Mesenchymal stem cell (in vitro differentiated cells and primary cell): ENCODE data around the gene DYSF.

Experiments
- DNase-seq: peaks from one replicate; pipeline ENCODE4 v3.0.0-alpha.2; 2013
- H2AFZ ChIP-seq: one replicate; pipeline ENCODE4 v1.6.1; 2013; ENCODE audit warnings: low read depth, mild to moderate bottlenecking, control low read depth, inconsistent platforms, low read length, moderate library complexity
- H2AK5ac ChIP-seq: 2 replicates; pipeline ENCODE4 v1.6.1; 2013; ENCODE audit warnings: low read length, moderate library complexity, mild to moderate bottlenecking, inconsistent platforms; ENCODE audit not compliant: severe bottlenecking
- H2BK120ac ChIP-seq: one replicate; pipeline ENCODE4 v1.6.1; 2013; ENCODE audit warnings: low read depth, mild to moderate bottlenecking, inconsistent platforms, low read length, moderate library complexity
- H2BK12ac ChIP-seq, 2 experiments: one replicate each; pipeline ENCODE4 v1.6.1; 2013; ENCODE audit warnings: inconsistent platforms in 2 of 2, low read length in 2 of 2, mild to moderate bottlenecking in 2 of 2, moderate library complexity in 2 of 2, control low read depth in 1 of 2
- H2BK15ac ChIP-seq: one replicate; pipeline ENCODE4 v1.6.1; 2013; ENCODE audit warnings: mild to moderate bottlenecking, low read depth, inconsistent platforms; ENCODE audit not compliant: poor library complexity, severe bottlenecking
- H2BK5ac ChIP-seq: 2 replicates; pipeline ENCODE4 v1.6.1; 2013; ENCODE audit warnings: low read depth, mild to moderate bottlenecking, low read length, control low read depth, inconsistent platforms; ENCODE audit not compliant: poor library complexity, severe bottlenecking
- H3K14ac ChIP-seq, 2 experiments: one replicate each; pipeline ENCODE4 v1.6.1; 2013; ENCODE audit warnings: inconsistent platforms in 2 of 2, low read length in 2 of 2, control low read depth in 1 of 2, mild to moderate bottlenecking in 1 of 2, moderate library complexity in 1 of 2
- H3K18ac ChIP-seq, 2 experiments: one replicate each; pipeline ENCODE4 v1.6.1; 2013; ENCODE audit warnings: inconsistent platforms in 2 of 2, low read length in 2 of 2, control low read depth in 1 of 2, low read depth in 1 of 2, mild to moderate bottlenecking in 1 of 2
- H3K23ac ChIP-seq, 2 experiments: one replicate each; pipeline ENCODE4 v1.6.1; 2013; ENCODE audit warnings: inconsistent platforms in 2 of 2, low read length in 2 of 2, mild to moderate bottlenecking in 2 of 2, moderate library complexity in 2 of 2, control low read depth in 1 of 2
- H3K27ac ChIP-seq: 2 replicates; pipeline ENCODE4 v1.5.1; 2013; ENCODE audit warnings: mild to moderate bottlenecking, moderate library complexity, low read length, control low read depth, inconsistent platforms; ENCODE audit not compliant: poor library complexity, severe bottlenecking
- H3K27me3 ChIP-seq, 2 experiments: 2 replicates each; pipeline versions ENCODE4 v1.6.1 to v1.7.0; 2013; ENCODE audit warnings: low read length in 2 of 2, mild to moderate bottlenecking in 2 of 2, moderate library complexity in 2 of 2, control low read depth in 1 of 2, inconsistent platforms in 1 of 2; ENCODE audit not compliant: control insufficient read depth in 1 of 2, insufficient read depth in 1 of 2
- H3K36me3 ChIP-seq, 2 experiments: 2 replicates each; pipeline versions ENCODE4 v1.6.1 to v1.7.0; 2013; ENCODE audit warnings: low read length in 2 of 2, control low read depth in 1 of 2, inconsistent platforms in 1 of 2, low read depth in 1 of 2, mild to moderate bottlenecking in 1 of 2; ENCODE audit not compliant: insufficient read depth in 2 of 2, control insufficient read depth in 1 of 2
- H3K4ac ChIP-seq, 2 experiments: one replicate each; pipeline ENCODE4 v1.6.1; 2013; ENCODE audit warnings: inconsistent platforms in 2 of 2, low read length in 2 of 2, mild to moderate bottlenecking in 2 of 2, moderate library complexity in 2 of 2, control low read depth in 1 of 2, low read depth in 1 of 2
- H3K4me1 ChIP-seq: 2 replicates; pipeline ENCODE4 v1.6.1; 2013; ENCODE audit warnings: low read depth, low read length, control low read depth; ENCODE audit not compliant: control insufficient read depth, insufficient read depth
- H3K4me2 ChIP-seq: 2 replicates; pipeline ENCODE4 v1.6.1; 2013; ENCODE audit warnings: low read length, mild to moderate bottlenecking, inconsistent platforms; ENCODE audit not compliant: poor library complexity, severe bottlenecking
- H3K4me3 ChIP-seq, 2 experiments: 2 replicates each; pipeline versions ENCODE4 v1.5.1 to v1.7.0; 2013; ENCODE audit warnings: low read length in 2 of 2, mild to moderate bottlenecking in 2 of 2, control low read depth in 1 of 2, low read depth in 1 of 2; ENCODE audit not compliant: insufficient read depth in 1 of 2
- H3K79me1 ChIP-seq: replicated peaks from 2 replicates; pipeline ENCODE4 v1.6.1; 2013; ENCODE audit warnings: mild to moderate bottlenecking, control low read depth, low read length, inconsistent platforms; ENCODE audit not compliant: poor library complexity, severe bottlenecking
- H3K9ac ChIP-seq: 2 replicates; pipeline ENCODE4 v1.7.0; 2013; ENCODE audit warnings: mild to moderate bottlenecking, low read length, moderate library complexity
- H3K9me3 ChIP-seq: 2 replicates; pipeline ENCODE4 v1.7.0; 2013; ENCODE audit warnings: mild to moderate bottlenecking, low read length; ENCODE audit not compliant: control insufficient read depth
- H4K8ac ChIP-seq: one replicate; pipeline ENCODE4 v1.6.1; 2013; ENCODE audit warnings: inconsistent platforms, mild to moderate bottlenecking, low read length, moderate library complexity
- H4K91ac ChIP-seq: one replicate; pipeline ENCODE4 v1.6.1; 2013; ENCODE audit warnings: mild to moderate bottlenecking, low read length, inconsistent platforms
- WGBS: methylation state at CpG from one replicate; pipeline ENCODE4 v1.1.7; 2013; ENCODE audit warnings: mixed read lengths; 5-methylcytosine and 5-hydroxymethylcytosine counted together

DYSF gene

GRCh38 chr2:71502941-71503738, 49.8 kb downstream of the DYSF start:
- Histone ChIP-seq H3K79me1 (peaks cover 39% of the 10 kb centered on the region), H3K18ac (no peak overlapping the region), H3K4ac (no peak overlapping the region), H3K9ac (no peak overlapping the region), H3K27me3 (peaks cover 0 to 28% of the 10 kb centered on the region in 2 experiments), H2BK12ac (no peak overlapping the region), H3K23ac (peak overlapping the region in 1 of 2 experiments; percentile 43), H2AK5ac (peak overlapping the region; percentile 81), H4K91ac (no peak overlapping the region), H3K36me3 (peaks cover 0 to 53% of the 10 kb centered on the region in 2 experiments), H2AFZ (no peak overlapping the region), H2BK15ac (peak overlapping the region; percentile 50), H3K4me2 (no peak overlapping the region), H3K4me1 (peaks cover 48% of the 10 kb centered on the region), H3K14ac (no peak overlapping the region), H2BK5ac (no peak overlapping the region), H3K4me3 (no peak overlapping the region), H2BK120ac (no peak overlapping the region), H3K27ac (peak overlapping the region; percentile 1), H4K8ac (no peak overlapping the region), H3K9me3 (no peaks in the 10 kb centered on the region)
- WGBS, result 92% methylated on average over 5 of the region's 6 CpGs
- no peak for DNase-seq

- Histone ChIP-seq H4K8ac (no peak overlapping the region), H3K4ac (no peak overlapping the region), H2BK15ac (no peak overlapping the region), H3K4me1 (peaks cover 48% of the 10 kb centered on the region), H2BK12ac (no peak overlapping the region), H2AFZ (peak overlapping the region; percentile 18), H3K27ac (peak overlapping the region; percentile 1), H3K36me3 (peaks cover 0 to 55% of the 10 kb centered on the region in 2 experiments), H2BK5ac (no peak overlapping the region), H3K9me3 (no peaks in the 10 kb centered on the region), H2AK5ac (peak overlapping the region; percentile 81), H2BK120ac (no peak overlapping the region), H3K27me3 (peaks cover 0 to 33% of the 10 kb centered on the region in 2 experiments), H3K4me3 (no peak overlapping the region), H3K14ac (no peak overlapping the region), H3K9ac (no peak overlapping the region), H4K91ac (no peak overlapping the region), H3K79me1 (peaks cover 40% of the 10 kb centered on the region), H3K4me2 (no peak overlapping the region), H3K18ac (no peak overlapping the region), H3K23ac (no peak overlapping the region)
- WGBS, result 81% methylated on average over 7 of the region's 7 CpGs
- DNase-seq, result no peak
Observed at GRCh38 chr2:71503837-71504236, 50.5 kb downstream of the DYSF start.

- H4K8ac ChIP-seq, result no peak overlapping the region
- no peak overlapping the region for H3K4ac ChIP-seq
- no peak overlapping the region for H2AK5ac ChIP-seq
- no peak overlapping the region for H3K4me3 ChIP-seq
- peaks cover 44% of the 10 kb centered on the region for H3K4me1 ChIP-seq
- no peak for DNase-seq
- no peak overlapping the region for H2BK12ac ChIP-seq
- 94% methylated on average over 7 of the region's 7 CpGs for WGBS
- no peak overlapping the region for H3K9ac ChIP-seq
- no peak overlapping the region for H2AFZ ChIP-seq
- H2BK120ac ChIP-seq, result no peak overlapping the region
- H3K9me3 ChIP-seq, result no peaks in the 10 kb centered on the region
- peaks cover 0 to 33% of the 10 kb centered on the region in 2 experiments for H3K27me3 ChIP-seq
- H3K18ac ChIP-seq, result no peak overlapping the region
- H3K36me3 ChIP-seq, result peaks cover 0 to 56% of the 10 kb centered on the region in 2 experiments
- H2BK5ac ChIP-seq, result no peak overlapping the region
- no peak overlapping the region for H3K4me2 ChIP-seq
- peaks cover 43% of the 10 kb centered on the region for H3K79me1 ChIP-seq
- H2BK15ac ChIP-seq, result no peak overlapping the region
- no peak overlapping the region for H3K27ac ChIP-seq
- no peak overlapping the region for H4K91ac ChIP-seq
- no peak overlapping the region for H3K14ac ChIP-seq
- no peak overlapping the region for H3K23ac ChIP-seq
Observed at GRCh38 chr2:71504611-71505010, 51.2 kb downstream of the DYSF start.

GRCh38 chr2:71505086-71505769, 51.9 kb downstream of the DYSF start:
- 90% methylated on average over 9 of the region's 9 CpGs for WGBS
- H3K27me3 ChIP-seq, result peaks cover 0 to 34% of the 10 kb centered on the region in 2 experiments
- H3K27ac ChIP-seq, result no peak overlapping the region
- no peak overlapping the region for H2AFZ ChIP-seq
- H4K8ac ChIP-seq, result no peak overlapping the region
- H3K4me1 ChIP-seq, result peaks cover 40% of the 10 kb centered on the region
- H2BK15ac ChIP-seq, result no peak overlapping the region
- H3K23ac ChIP-seq, result no peak overlapping the region
- H3K36me3 ChIP-seq, result peaks cover 0 to 56% of the 10 kb centered on the region in 2 experiments
- no peaks in the 10 kb centered on the region for H3K9me3 ChIP-seq
- peak overlapping the region; percentile 25 for H4K91ac ChIP-seq
- no peak overlapping the region for H3K18ac ChIP-seq
- H2BK12ac ChIP-seq, result no peak overlapping the region
- no peak overlapping the region for H3K9ac ChIP-seq
- peaks cover 44% of the 10 kb centered on the region for H3K79me1 ChIP-seq
- DNase-seq, result no peak
- peak overlapping the region; percentile 13 for H2AK5ac ChIP-seq
- H3K4me2 ChIP-seq, result no peak overlapping the region
- no peak overlapping the region for H2BK5ac ChIP-seq
- no peak overlapping the region for H2BK120ac ChIP-seq
- peak overlapping the region in 1 of 2 experiments; percentile 45 for H3K14ac ChIP-seq
- H3K4me3 ChIP-seq, result no peak overlapping the region
- H3K4ac ChIP-seq, result no peak overlapping the region
